ENCODE data around the gene LAPTM5.

LAPTM5 gene

GRCh38 chr1:30762152-30762929, 4.8 kb upstream of the LAPTM5 start:
- Histone ChIP-seq H3K27me3 (ENCODE audit: insufficient read depth, low read length) (peaks cover 6% of the 10 kb centered on the region), H3K4me1 (ENCODE audit: insufficient read depth, low read length) (peaks cover 14% of the 10 kb centered on the region), H3K4me3 (ENCODE audit: low read length) (no peak overlapping the region), H2AFZ (ENCODE audit: low read depth, low read length) (no peak overlapping the region), H3K9me3 (ENCODE audit: low read length) (no peaks in the 10 kb centered on the region), H3K36me3 (ENCODE audit: insufficient read depth, low read length) (no peaks in the 10 kb centered on the region)

DNA sequence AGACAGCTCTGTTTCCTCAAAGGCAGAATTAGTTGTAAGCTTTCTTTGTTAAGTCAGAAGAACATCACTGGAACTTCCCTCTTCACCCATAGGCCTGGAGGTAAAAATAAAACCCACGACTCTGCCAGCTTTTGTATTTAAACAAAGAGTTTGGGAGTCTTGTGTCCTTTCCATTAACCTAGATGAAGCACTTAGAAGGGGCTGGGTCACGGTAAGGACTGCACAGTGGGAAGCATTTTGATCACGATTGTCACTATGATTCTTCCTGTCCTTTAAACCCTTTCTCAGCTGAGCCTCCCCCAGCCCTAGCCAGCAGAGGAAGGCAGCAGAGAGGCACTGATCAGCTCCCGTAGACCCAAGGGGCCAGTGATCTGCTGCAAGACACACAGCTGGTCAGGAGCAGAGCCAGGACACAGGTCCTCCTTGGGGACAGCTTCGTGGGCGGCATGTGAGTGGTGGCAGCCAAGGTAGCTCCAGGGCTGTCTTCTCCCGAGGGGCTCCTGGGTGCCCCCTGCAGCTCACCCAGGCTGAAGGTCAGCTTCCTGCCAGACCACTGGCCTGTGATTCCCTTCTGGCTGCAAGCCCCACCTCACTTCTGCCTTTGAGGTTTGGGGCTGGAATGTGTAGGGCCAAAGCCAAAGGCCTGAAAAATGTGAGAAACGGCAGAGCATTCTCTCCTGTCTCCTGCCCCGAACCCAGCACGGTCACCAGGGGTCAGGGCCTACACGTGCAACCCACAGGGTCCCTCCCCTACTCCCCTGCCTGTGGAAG, 4.0 kb upstream of the LAPTM5 start:
- H3K4me3 ChIP-seq (ENCODE audit: low read length): no peak overlapping the region
- H3K9me3 ChIP-seq (ENCODE audit: low read length): no peaks in the 10 kb centered on the region
- peaks cover 14% of the 10 kb centered on the region for H3K4me1 ChIP-seq (ENCODE audit: insufficient read depth, low read length)
- H3K27me3 ChIP-seq (ENCODE audit: insufficient read depth, low read length): peaks cover 6% of the 10 kb centered on the region
- H2AFZ ChIP-seq (ENCODE audit: low read depth, low read length): no peak overlapping the region
- H3K36me3 ChIP-seq (ENCODE audit: insufficient read depth, low read length): no peaks in the 10 kb centered on the region

DNA sequence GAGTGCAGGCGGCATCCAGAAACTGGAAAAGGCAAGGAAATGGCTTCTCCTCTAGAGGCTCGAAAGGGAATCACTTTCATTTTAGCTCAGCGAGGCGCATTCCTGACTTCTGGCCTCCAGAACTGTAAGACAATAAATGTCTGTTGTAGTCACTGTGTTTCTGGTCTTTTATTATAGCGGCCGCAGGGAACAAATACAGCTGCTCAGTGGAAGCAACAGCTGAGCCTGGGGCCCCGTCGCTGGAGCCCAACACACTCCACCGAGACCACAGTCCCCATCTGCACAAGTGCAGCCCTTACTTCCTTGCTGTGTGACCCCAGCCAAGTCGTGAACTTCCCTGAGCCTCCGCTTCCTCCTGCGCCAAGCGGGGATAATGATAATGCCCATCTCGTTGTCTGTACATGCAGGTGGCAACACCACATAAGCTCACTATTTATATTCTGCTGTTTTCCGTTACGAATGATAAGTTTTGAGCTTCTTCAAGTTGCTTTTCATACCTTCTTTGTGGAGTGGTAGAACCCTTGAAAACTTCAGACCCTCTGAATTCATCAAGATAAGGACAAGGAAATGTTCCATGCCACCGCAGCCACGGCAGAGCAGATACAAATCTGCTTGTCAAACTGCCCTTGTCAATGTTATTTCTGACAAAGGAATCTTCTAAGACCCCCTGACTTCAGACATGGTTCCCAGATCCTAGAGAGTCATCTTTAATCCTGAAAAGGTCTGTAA, 3.2 kb upstream of the LAPTM5 start:
- Histone ChIP-seq H3K36me3 (ENCODE audit: insufficient read depth, low read length) (no peaks in the 10 kb centered on the region), H3K4me1 (ENCODE audit: insufficient read depth, low read length) (peaks cover 14% of the 10 kb centered on the region), H3K4me3 (ENCODE audit: low read length) (no peak overlapping the region), H3K9me3 (ENCODE audit: low read length) (no peaks in the 10 kb centered on the region), H2AFZ (ENCODE audit: low read depth, low read length) (no peak overlapping the region), H3K27me3 (ENCODE audit: insufficient read depth, low read length) (peaks cover 6% of the 10 kb centered on the region)

- no peak overlapping the region for H3K4me3 ChIP-seq (ENCODE audit: low read length)
Observed at GRCh38 chr1:30759718-30760281, 2.2 kb upstream of the LAPTM5 start.

GRCh38 chr1:30758785-30759380, 1.3 kb upstream of the LAPTM5 start:
- Histone ChIP-seq H3K36me3 (ENCODE audit: insufficient read depth, low read length) (no peaks in the 10 kb centered on the region), H3K9me3 (ENCODE audit: low read length) (no peaks in the 10 kb centered on the region), H3K27me3 (ENCODE audit: insufficient read depth, low read length) (peaks cover 6% of the 10 kb centered on the region), H3K4me3 (ENCODE audit: low read length) (no peak overlapping the region), H2AFZ (ENCODE audit: low read depth, low read length) (no peak overlapping the region), H3K4me1 (ENCODE audit: insufficient read depth, low read length) (peaks cover 14% of the 10 kb centered on the region)

More at GRCh38 chr1:30759718-30760281, 2.2 kb upstream of the LAPTM5 start:
- peaks cover 14% of the 10 kb centered on the region for H3K4me1 ChIP-seq (ENCODE audit: insufficient read depth, low read length)
- no peak overlapping the region for H2AFZ ChIP-seq (ENCODE audit: low read depth, low read length)
- H3K9me3 ChIP-seq (ENCODE audit: low read length): no peaks in the 10 kb centered on the region
- H3K27me3 ChIP-seq (ENCODE audit: insufficient read depth, low read length): peaks cover 6% of the 10 kb centered on the region
- no peaks in the 10 kb centered on the region for H3K36me3 ChIP-seq (ENCODE audit: insufficient read depth, low read length)

- Histone ChIP-seq H3K27me3 (ENCODE audit: insufficient read depth, low read length) (peaks cover 4% of the 10 kb centered on the region), H3K36me3 (ENCODE audit: insufficient read depth, low read length) (no peaks in the 10 kb centered on the region), H3K9me3 (ENCODE audit: low read length) (no peaks in the 10 kb centered on the region), H2AFZ (ENCODE audit: low read depth, low read length) (no peak overlapping the region), H3K4me3 (ENCODE audit: low read length) (no peak overlapping the region), H3K4me1 (ENCODE audit: insufficient read depth, low read length) (peaks cover 14% of the 10 kb centered on the region)
Observed at GRCh38 chr1:30758121-30758688, 631 bp upstream of the LAPTM5 start.

- H3K27me3 ChIP-seq (ENCODE audit: insufficient read depth, low read length): peaks cover 3% of the 10 kb centered on the region
- peaks cover 11% of the 10 kb centered on the region for H3K4me1 ChIP-seq (ENCODE audit: insufficient read depth, low read length)
- H3K9me3 ChIP-seq (ENCODE audit: low read length): no peaks in the 10 kb centered on the region
- H3K4me3 ChIP-seq (ENCODE audit: low read length): no peak overlapping the region
- no peak overlapping the region for H2AFZ ChIP-seq (ENCODE audit: low read depth, low read length)
- no peaks in the 10 kb centered on the region for H3K36me3 ChIP-seq (ENCODE audit: insufficient read depth, low read length)
Observed at GRCh38 chr1:30756545-30757351, 826 bp downstream of the LAPTM5 start.

DNA sequence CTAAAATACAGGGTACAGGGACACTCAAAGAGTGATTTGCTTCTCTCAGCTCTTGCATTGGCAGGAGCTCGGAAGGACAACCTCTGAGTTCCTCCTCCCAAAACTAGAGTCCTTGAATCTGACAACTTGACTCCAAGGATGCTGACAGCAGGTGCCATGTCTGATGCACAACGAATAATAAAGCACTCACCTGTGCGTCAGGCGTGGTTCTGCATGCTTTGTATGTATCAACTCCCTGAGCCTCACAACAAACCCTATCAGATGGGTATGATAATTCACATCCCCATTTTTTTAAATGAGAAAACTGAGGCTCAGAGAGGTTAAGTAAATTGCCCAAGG, 1.4 kb downstream of the LAPTM5 start:
- H3K9me3 ChIP-seq (ENCODE audit: low read length): no peaks in the 10 kb centered on the region
- H3K4me1 ChIP-seq (ENCODE audit: insufficient read depth, low read length): peaks cover 6% of the 10 kb centered on the region
- H3K4me3 ChIP-seq (ENCODE audit: low read length): no peak overlapping the region
- peaks cover 3% of the 10 kb centered on the region for H3K27me3 ChIP-seq (ENCODE audit: insufficient read depth, low read length)
- no peaks in the 10 kb centered on the region for H3K36me3 ChIP-seq (ENCODE audit: insufficient read depth, low read length)
- H2AFZ ChIP-seq (ENCODE audit: low read depth, low read length): no peak overlapping the region

- Histone ChIP-seq H3K27me3 (ENCODE audit: insufficient read depth, low read length) (peaks cover 3% of the 10 kb centered on the region), H2AFZ (ENCODE audit: low read depth, low read length) (no peak overlapping the region), H3K36me3 (ENCODE audit: insufficient read depth, low read length) (no peaks in the 10 kb centered on the region), H3K4me3 (ENCODE audit: low read length) (no peak overlapping the region), H3K4me1 (ENCODE audit: insufficient read depth, low read length) (peaks cover 2% of the 10 kb centered on the region), H3K9me3 (ENCODE audit: low read length) (no peaks in the 10 kb centered on the region)
Observed at GRCh38 chr1:30755746-30756145, 1.8 kb downstream of the LAPTM5 start.

- Histone ChIP-seq H3K9me3 (ENCODE audit: low read length) (no peaks in the 10 kb centered on the region), H3K27me3 (ENCODE audit: insufficient read depth, low read length) (peaks cover 3% of the 10 kb centered on the region), H3K4me3 (ENCODE audit: low read length) (no peak overlapping the region), H3K36me3 (ENCODE audit: insufficient read depth, low read length) (no peaks in the 10 kb centered on the region), H2AFZ (ENCODE audit: low read depth, low read length) (no peak overlapping the region), H3K4me1 (ENCODE audit: insufficient read depth, low read length) (no peaks in the 10 kb centered on the region)
Observed at GRCh38 chr1:30755334-30755733, 2.2 kb downstream of the LAPTM5 start.

DNA sequence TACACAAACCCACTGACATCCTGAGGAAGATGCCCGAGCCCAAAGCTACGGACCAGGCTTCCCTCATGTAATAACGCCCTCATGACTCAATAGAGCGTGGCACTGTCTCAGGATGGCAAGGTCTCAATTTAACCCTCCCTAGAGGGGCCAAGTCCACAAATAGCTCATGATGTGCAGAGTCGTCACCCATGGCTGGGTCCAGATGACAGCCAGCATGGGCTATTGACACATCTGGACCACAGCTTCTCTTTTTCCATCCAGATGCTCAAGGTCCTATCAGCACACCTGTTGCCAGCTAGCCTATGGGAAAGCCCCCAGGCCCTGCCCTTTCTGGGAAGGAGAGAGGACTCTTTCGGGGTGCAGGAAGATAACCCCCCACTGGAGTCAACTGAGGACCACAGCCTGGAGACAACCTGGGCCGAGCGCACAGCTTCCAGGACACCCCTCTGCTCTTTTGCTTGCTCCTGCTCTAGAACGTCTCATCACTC, 2.8 kb downstream of the LAPTM5 start:
- Histone ChIP-seq H3K36me3 (ENCODE audit: insufficient read depth, low read length) (no peaks in the 10 kb centered on the region), H3K4me1 (ENCODE audit: insufficient read depth, low read length) (no peaks in the 10 kb centered on the region), H3K27me3 (ENCODE audit: insufficient read depth, low read length) (peaks cover 3% of the 10 kb centered on the region), H3K9me3 (ENCODE audit: low read length) (no peaks in the 10 kb centered on the region), H2AFZ (ENCODE audit: low read depth, low read length) (no peak overlapping the region), H3K4me3 (ENCODE audit: low read length) (no peak overlapping the region)

GRCh38 chr1:30753660-30754123, 3.9 kb downstream of the LAPTM5 start:
- Histone ChIP-seq H3K4me1 (ENCODE audit: insufficient read depth, low read length) (peaks cover 1% of the 10 kb centered on the region), H3K4me3 (ENCODE audit: low read length) (no peak overlapping the region), H3K9me3 (ENCODE audit: low read length) (no peaks in the 10 kb centered on the region), H3K27me3 (ENCODE audit: insufficient read depth, low read length) (peaks cover 3% of the 10 kb centered on the region), H3K36me3 (ENCODE audit: insufficient read depth, low read length) (no peaks in the 10 kb centered on the region), H2AFZ (ENCODE audit: low read depth, low read length) (no peak overlapping the region)

Measured in neuron (in vitro differentiated cells).